ENCODE data around the gene CCDC107. TPM values are rescaled to one million over a fixed set of nuclear protein-coding genes. Genes with fewer than 3 reads are reported as not detected.
"Not testable (repeated sequence)": the region's sequence is repeated elsewhere in the genome, so short reads cannot be mapped to it uniquely, and the experiment has no call there.

CCDC107 gene, protein sequence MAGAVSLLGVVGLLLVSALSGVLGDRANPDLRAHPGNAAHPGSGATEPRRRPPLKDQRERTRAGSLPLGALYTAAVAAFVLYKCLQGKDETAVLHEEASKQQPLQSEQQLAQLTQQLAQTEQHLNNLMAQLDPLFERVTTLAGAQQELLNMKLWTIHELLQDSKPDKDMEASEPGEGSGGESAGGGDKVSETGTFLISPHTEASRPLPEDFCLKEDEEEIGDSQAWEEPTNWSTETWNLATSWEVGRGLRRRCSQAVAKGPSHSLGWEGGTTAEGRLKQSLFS
- 7.8 TPM for polyA plus RNA-seq (2013, experiment 1 of 2)
- 6.8 TPM for polyA plus RNA-seq (2013, experiment 2 of 2)

DNA sequence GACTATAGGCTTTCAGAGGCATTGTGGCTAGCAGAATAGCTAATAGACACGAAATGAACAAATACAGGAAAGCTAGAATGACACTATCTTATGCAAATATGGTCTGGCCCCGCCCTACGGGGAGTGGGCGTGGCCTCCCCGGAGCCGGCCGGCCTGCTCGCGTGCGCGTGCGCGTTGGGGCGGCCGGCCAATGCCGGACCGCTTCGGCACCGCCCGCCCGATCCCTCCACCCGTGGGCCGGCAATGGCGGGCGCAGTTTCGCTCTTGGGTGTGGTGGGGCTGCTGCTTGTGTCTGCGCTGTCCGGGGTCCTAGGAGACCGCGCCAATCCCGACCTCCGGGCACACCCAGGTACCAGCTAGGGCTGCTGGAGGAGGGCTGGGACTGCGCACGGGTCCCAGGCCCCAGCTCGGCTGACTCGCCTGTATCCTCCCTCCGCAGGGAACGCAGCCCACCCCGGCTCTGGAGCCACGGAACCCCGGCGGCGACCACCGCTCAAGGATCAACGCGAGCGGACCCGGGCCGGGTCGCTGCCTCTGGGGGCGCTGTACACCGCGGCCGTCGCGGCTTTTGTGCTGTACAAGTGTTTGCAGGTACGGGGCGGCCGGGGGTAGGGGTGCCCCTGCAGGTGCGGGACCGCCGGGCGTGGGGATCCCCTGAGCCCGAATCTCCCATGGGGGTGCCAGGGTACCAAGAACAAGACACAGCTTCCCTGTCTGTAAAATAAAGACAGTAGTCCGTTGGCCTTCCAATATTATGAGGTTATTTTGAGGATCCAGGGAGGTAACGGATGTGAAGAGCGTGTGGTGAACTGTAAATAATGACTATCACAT lies at the start of gene CCDC107:
Gene CCDC107, plus strand, starts transcription at position 156 of the 831 bp plus-strand sequence. Its CDS starts 88 bp downstream, at position 244.
- DNase-seq = peak; percentile 87
- Histone ChIP-seq H2BK15ac (replicated peaks; ENCODE audit: low read depth) (no peak within 1 kb of the TSS), H3K4me3 (ENCODE audit: low read length) (peak within 1 kb of the TSS; percentile 80), H3K79me1 (ENCODE audit: low read length) (peaks cover 6% of the 10 kb centered on the region), H3K4ac (ENCODE audit: low read depth, low read length) (peak within 1 kb of the TSS; percentile 73), H3K23ac (ENCODE audit: low read length) (no peak within 1 kb of the TSS), H3K4me2 (ENCODE audit: low read length) (peak within 1 kb of the TSS; percentile 92), H2AK5ac (ENCODE audit: low read length) (no peak within 1 kb of the TSS), H3K36me3 (ENCODE audit: control insufficient read depth, insufficient read depth, low read length) (peaks cover 6% of the 10 kb centered on the region), H3K27me3 (ENCODE audit: insufficient read depth, low read length, poor library complexity) (no peaks in the 10 kb centered on the region), H3K9ac (ENCODE audit: low read length) (peak within 1 kb of the TSS; percentile 91), H3K4me1 (ENCODE audit: control insufficient read depth, low read depth, low read length) (no peaks in the 10 kb centered on the region), H3K79me2 (ENCODE audit: control insufficient read depth, insufficient read depth, low read length) (no peaks in the 10 kb centered on the region), H3K56ac (ENCODE audit: low read length) (peak within 1 kb of the TSS; percentile 96), H3K27ac (ENCODE audit: low read depth, low read length) (peak within 1 kb of the TSS; percentile 41), H2BK120ac (ENCODE audit: low read depth, low read length) (no peak within 1 kb of the TSS), H2BK5ac (ENCODE audit: low read length) (peak within 1 kb of the TSS; percentile 31), H4K8ac (ENCODE audit: low read depth, low read length) (no peak within 1 kb of the TSS), H4K5ac (ENCODE audit: low read length) (no peak within 1 kb of the TSS), H3K18ac (ENCODE audit: low read length) (peak within 1 kb of the TSS; percentile 62)
- WGBS (ENCODE audit: extremely low coverage, insufficient coverage, low lambda C conversion rate) = no CpG with 5 or more reads among the region's 67 CpGs

DNA sequence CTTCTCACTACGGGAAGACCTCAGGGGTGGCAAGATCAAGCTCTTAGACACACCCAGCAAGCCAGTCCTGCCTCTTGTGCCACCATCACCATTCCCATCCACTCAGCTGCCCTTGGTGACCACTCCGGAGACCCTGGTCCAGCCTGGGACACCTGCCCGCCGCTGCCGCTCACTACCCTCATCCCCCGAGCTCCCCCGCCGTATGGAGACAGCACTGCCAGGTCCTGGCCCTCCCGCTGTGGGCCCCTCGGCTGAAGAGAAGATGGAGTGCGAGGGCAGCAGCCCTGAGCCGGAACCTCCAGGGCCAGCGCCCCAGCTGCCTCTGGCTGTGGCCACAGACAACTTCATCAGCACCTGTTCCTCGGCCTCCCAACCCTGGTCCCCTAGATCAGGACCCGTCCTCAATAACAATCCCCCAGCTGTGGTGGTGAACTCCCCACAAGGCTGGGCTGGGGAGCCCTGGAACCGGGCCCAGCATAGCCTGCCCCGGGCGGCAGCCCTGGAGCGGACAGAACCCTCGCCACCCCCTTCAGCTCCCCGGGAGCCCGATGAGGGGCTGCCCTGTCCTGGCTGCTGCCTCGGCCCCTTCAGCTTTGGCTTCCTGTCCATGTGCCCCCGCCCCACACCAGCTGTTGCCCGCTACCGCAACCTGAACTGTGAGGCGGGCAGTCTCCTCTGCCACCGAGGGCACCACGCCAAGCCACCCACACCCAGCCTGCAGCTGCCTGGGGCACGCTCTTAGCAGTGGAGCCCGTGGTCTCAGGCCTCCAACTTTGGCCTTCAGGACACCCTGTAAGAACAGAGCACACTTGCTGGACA lies 48.9 kb upstream of the CCDC107 start:
- H3K9ac ChIP-seq (ENCODE audit: low read length) = no peak overlapping the region
- H3K4me2 ChIP-seq (ENCODE audit: low read length) = no peak overlapping the region
- no peaks in the 10 kb centered on the region for H3K36me3 ChIP-seq (ENCODE audit: control insufficient read depth, insufficient read depth, low read length)
- no peak overlapping the region for H4K5ac ChIP-seq (ENCODE audit: low read length)
- no peak overlapping the region for H3K4ac ChIP-seq (ENCODE audit: low read depth, low read length)
- H3K56ac ChIP-seq (ENCODE audit: low read length) = no peak overlapping the region
- H2BK15ac ChIP-seq (replicated peaks; ENCODE audit: low read depth) = no peak overlapping the region
- no peak overlapping the region for H2BK120ac ChIP-seq (ENCODE audit: low read depth, low read length)
- H4K8ac ChIP-seq (ENCODE audit: low read depth, low read length) = no peak overlapping the region
- no peak overlapping the region for H3K27ac ChIP-seq (ENCODE audit: low read depth, low read length)
- no peaks in the 10 kb centered on the region for H3K79me2 ChIP-seq (ENCODE audit: control insufficient read depth, insufficient read depth, low read length)
- no peak for DNase-seq
- no peak overlapping the region for H2BK5ac ChIP-seq (ENCODE audit: low read length)
- no peak overlapping the region for H3K4me3 ChIP-seq (ENCODE audit: low read length)
- H3K27me3 ChIP-seq (ENCODE audit: insufficient read depth, low read length, poor library complexity) = no peaks in the 10 kb centered on the region
- peaks cover 4% of the 10 kb centered on the region for H3K4me1 ChIP-seq (ENCODE audit: control insufficient read depth, low read depth, low read length)
- H3K23ac ChIP-seq (ENCODE audit: low read length) = no peak overlapping the region
- H2AK5ac ChIP-seq (ENCODE audit: low read length) = no peak overlapping the region
- no CpG with 5 or more reads among the region's 31 CpGs for WGBS (ENCODE audit: extremely low coverage, insufficient coverage, low lambda C conversion rate)
- peaks cover 9% of the 10 kb centered on the region for H3K79me1 ChIP-seq (ENCODE audit: low read length)
- H3K18ac ChIP-seq (ENCODE audit: low read length) = no peak overlapping the region

DNA sequence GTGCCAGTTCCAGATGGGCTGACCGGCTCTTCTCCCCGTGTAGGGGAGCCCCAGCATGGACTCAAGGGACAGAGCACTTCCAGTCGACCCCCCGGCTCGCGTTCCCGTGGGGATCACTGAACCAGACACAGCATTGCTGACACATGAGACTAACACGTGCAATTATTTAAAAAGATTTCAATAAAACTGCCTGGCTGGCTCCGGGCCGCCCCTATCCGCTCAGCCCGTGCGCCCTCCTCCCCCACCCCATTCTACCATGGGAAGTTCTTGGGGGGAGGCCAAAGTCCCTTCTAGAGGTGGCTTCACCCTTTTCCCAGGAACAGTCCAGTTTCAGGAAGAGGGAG lies 48.3 kb upstream of the CCDC107 start:
- Histone ChIP-seq H4K8ac (ENCODE audit: low read depth, low read length) (no peak overlapping the region), H2AK5ac (ENCODE audit: low read length) (no peak overlapping the region), H3K79me1 (ENCODE audit: low read length) (peaks cover 9% of the 10 kb centered on the region), H3K27me3 (ENCODE audit: insufficient read depth, low read length, poor library complexity) (no peaks in the 10 kb centered on the region), H3K9ac (ENCODE audit: low read length) (no peak overlapping the region), H4K5ac (ENCODE audit: low read length) (no peak overlapping the region), H3K23ac (ENCODE audit: low read length) (no peak overlapping the region), H3K27ac (ENCODE audit: low read depth, low read length) (no peak overlapping the region), H3K4me3 (ENCODE audit: low read length) (no peak overlapping the region), H2BK15ac (replicated peaks; ENCODE audit: low read depth) (no peak overlapping the region), H2BK120ac (ENCODE audit: low read depth, low read length) (no peak overlapping the region), H3K56ac (ENCODE audit: low read length) (no peak overlapping the region), H3K4ac (ENCODE audit: low read depth, low read length) (no peak overlapping the region), H2BK5ac (ENCODE audit: low read length) (no peak overlapping the region), H3K4me1 (ENCODE audit: control insufficient read depth, low read depth, low read length) (peaks cover 4% of the 10 kb centered on the region), H3K18ac (ENCODE audit: low read length) (no peak overlapping the region), H3K79me2 (ENCODE audit: control insufficient read depth, insufficient read depth, low read length) (no peaks in the 10 kb centered on the region), H3K4me2 (ENCODE audit: low read length) (no peak overlapping the region), H3K36me3 (ENCODE audit: control insufficient read depth, insufficient read depth, low read length) (no peaks in the 10 kb centered on the region)
- DNase-seq = no peak
- no CpG with 5 or more reads among the region's 13 CpGs for WGBS (ENCODE audit: extremely low coverage, insufficient coverage, low lambda C conversion rate)

DNA sequence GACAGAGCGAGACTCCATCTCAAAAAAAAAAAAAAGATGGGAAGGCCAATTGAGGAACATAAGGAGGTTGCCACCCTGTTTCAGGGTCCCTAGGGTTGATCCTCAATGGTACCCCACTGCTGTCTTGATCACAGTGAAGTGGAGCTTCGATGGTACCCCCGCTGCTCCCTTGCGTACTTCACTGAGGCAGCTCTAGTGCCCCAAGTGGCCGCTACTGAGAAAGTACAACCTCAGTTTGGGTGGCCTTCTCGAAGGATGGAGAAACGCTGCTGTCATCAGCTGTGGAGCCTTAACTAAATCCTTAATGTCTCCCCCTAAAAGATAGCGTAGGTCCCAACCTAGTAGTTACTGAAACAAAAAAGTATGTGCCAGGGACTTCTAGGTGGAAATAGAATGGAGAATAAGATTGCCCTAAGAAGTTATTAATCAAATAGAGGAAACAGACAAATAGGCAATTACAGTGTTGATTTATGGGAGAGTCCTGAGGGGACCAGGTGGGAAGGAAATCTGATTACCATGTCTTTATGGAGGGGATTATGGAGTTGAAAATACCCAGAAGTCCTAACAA lies 46.8 kb upstream of the CCDC107 start:
- no peak overlapping the region for H2AK5ac ChIP-seq (ENCODE audit: low read length)
- no peak overlapping the region for H2BK5ac ChIP-seq (ENCODE audit: low read length)
- H3K4me1 ChIP-seq (ENCODE audit: control insufficient read depth, low read depth, low read length) = peaks cover 1% of the 10 kb centered on the region
- no peak overlapping the region for H3K23ac ChIP-seq (ENCODE audit: low read length)
- H3K56ac ChIP-seq (ENCODE audit: low read length) = no peak overlapping the region
- H3K4ac ChIP-seq (ENCODE audit: low read depth, low read length) = no peak overlapping the region
- no peak overlapping the region for H2BK15ac ChIP-seq (replicated peaks; ENCODE audit: low read depth)
- H3K27me3 ChIP-seq (ENCODE audit: insufficient read depth, low read length, poor library complexity) = no peaks in the 10 kb centered on the region
- no peak overlapping the region for H4K8ac ChIP-seq (ENCODE audit: low read depth, low read length)
- no peak overlapping the region for H2BK120ac ChIP-seq (ENCODE audit: low read depth, low read length)
- no peak overlapping the region for H3K9ac ChIP-seq (ENCODE audit: low read length)
- H3K4me2 ChIP-seq (ENCODE audit: low read length) = no peak overlapping the region
- no peak overlapping the region for H3K27ac ChIP-seq (ENCODE audit: low read depth, low read length)
- H4K5ac ChIP-seq (ENCODE audit: low read length) = no peak overlapping the region
- H3K79me1 ChIP-seq (ENCODE audit: low read length) = peaks cover 6% of the 10 kb centered on the region
- WGBS (ENCODE audit: extremely low coverage, insufficient coverage, low lambda C conversion rate) = no CpG with 5 or more reads among the region's 8 CpGs
- no peak overlapping the region for H3K18ac ChIP-seq (ENCODE audit: low read length)
- H3K36me3 ChIP-seq (ENCODE audit: control insufficient read depth, insufficient read depth, low read length) = no peaks in the 10 kb centered on the region
- H3K79me2 ChIP-seq (ENCODE audit: control insufficient read depth, insufficient read depth, low read length) = no peaks in the 10 kb centered on the region
- no peak overlapping the region for H3K4me3 ChIP-seq (ENCODE audit: low read length)
- peak; percentile 59 for DNase-seq

DNA sequence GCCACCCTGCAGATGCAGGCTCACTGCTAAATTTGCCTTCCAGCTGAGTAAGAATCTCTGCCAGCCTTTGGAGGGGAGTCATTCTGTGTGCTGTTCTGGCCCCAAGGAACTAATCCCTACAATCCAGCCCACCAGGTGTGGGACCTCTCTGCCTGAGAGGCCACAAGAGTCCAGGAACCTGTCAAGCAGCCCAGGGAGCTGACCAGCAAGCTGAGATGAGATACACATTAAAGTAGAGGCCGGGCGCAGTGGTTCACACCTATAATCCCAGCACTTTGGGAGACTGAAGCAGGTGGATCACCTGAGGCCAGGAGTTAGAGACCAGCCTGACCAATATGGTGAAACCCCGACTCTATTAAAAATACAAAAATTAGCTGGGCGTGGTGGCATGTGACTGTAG lies 46.0 kb upstream of the CCDC107 start:
- H2BK120ac ChIP-seq (ENCODE audit: low read depth, low read length); H3K23ac ChIP-seq (ENCODE audit: low read length); H3K4ac ChIP-seq (ENCODE audit: low read depth, low read length); H3K4me3 ChIP-seq (ENCODE audit: low read length); H2BK15ac ChIP-seq (replicated peaks; ENCODE audit: low read depth); H3K18ac ChIP-seq (ENCODE audit: low read length); H3K36me3 ChIP-seq (ENCODE audit: control insufficient read depth, insufficient read depth, low read length); H2BK5ac ChIP-seq (ENCODE audit: low read length); H4K5ac ChIP-seq (ENCODE audit: low read length); H3K4me2 ChIP-seq (ENCODE audit: low read length); H3K56ac ChIP-seq (ENCODE audit: low read length); H3K27ac ChIP-seq (ENCODE audit: low read depth, low read length); H3K79me1 ChIP-seq (ENCODE audit: low read length); H3K79me2 ChIP-seq (ENCODE audit: control insufficient read depth, insufficient read depth, low read length); H2AK5ac ChIP-seq (ENCODE audit: low read length); H4K8ac ChIP-seq (ENCODE audit: low read depth, low read length); H3K9ac ChIP-seq (ENCODE audit: low read length); H3K4me1 ChIP-seq (ENCODE audit: control insufficient read depth, low read depth, low read length); DNase-seq; H3K27me3 ChIP-seq (ENCODE audit: insufficient read depth, low read length, poor library complexity): not testable (repeated sequence)
- no CpG with 5 or more reads among the region's 4 CpGs for WGBS (ENCODE audit: extremely low coverage, insufficient coverage, low lambda C conversion rate)
